DMS79 treated with DMSO at 0.1 percent for 48 hours (cell line): Measurements from ENCODE around the gene MMP25.
"Not testable (repeated sequence)": the region's sequence is repeated elsewhere in the genome, so short reads cannot be mapped to it uniquely, and the experiment has no call there.

Source experiments
- DNase-seq: peaks from one replicate; lab custom pipeline; 2025; lab: John Stamatoyannopoulos, UW

Gene MMP25

GRCh38 chr16:3055734-3056115 is 9.4 kb downstream of the MMP25 start:
- DNase-seq = not testable (repeated sequence)

- no peak for DNase-seq
Measured at GRCh38 chr16:3056336-3057180, 10.2 kb downstream of the MMP25 start.

- no peak for DNase-seq
Measured at GRCh38 chr16:3057181-3058138, 11.1 kb downstream of the MMP25 start.

GRCh38 chr16:3058139-3059030 is 12.0 kb downstream of the MMP25 start:
- no peak for DNase-seq

GRCh38 chr16:3059041-3059722 is 12.8 kb downstream of the MMP25 start:
- peak; percentile 36 for DNase-seq

GRCh38 chr16:3059723-3060242 is 13.4 kb downstream of the MMP25 start:
- no peak for DNase-seq

GRCh38 chr16:3060339-3061127 is 14.2 kb downstream of the MMP25 start:
- no peak for DNase-seq

GRCh38 chr16:3062553-3062952 is 16.2 kb downstream of the MMP25 start:
- DNase-seq = no peak

GRCh38 chr16:3063625-3064386 is 17.4 kb downstream of the MMP25 start:
- DNase-seq = no peak

GRCh38 chr16:3065069-3065741 is 18.8 kb downstream of the MMP25 start, which contains the start of gene IL32:
IL32 (plus strand) TSS chr16:3065640; CDS start chr16:3065812, 172 bp downstream.
- no peak for DNase-seq

GRCh38 chr16:3065742-3066439 is 19.5 kb downstream of the MMP25 start:
- DNase-seq = no peak

- DNase-seq = no peak
Measured at GRCh38 chr16:3066440-3066748, 20.0 kb downstream of the MMP25 start.

GRCh38 chr16:3068487-3068886 is 22.1 kb downstream of the MMP25 start:
- no peak for DNase-seq

GRCh38 chr16:3069146-3069545 is 22.8 kb downstream of the MMP25 start:
- DNase-seq = not testable (repeated sequence)

- DNase-seq = no peak
Measured at GRCh38 chr16:3070608-3071111, 24.3 kb downstream of the MMP25 start.

GRCh38 chr16:3071655-3072054 is 25.3 kb downstream of the MMP25 start:
- no peak for DNase-seq

- DNase-seq = not testable (repeated sequence)
Measured at GRCh38 chr16:3072148-3072547, 25.8 kb downstream of the MMP25 start.
